ENCODE data around the gene PCBP3. TPM values are rescaled to one million over a fixed set of nuclear protein-coding genes. Genes with fewer than 3 reads are reported as not detected.
"Not testable (repeated sequence)": the region's sequence is repeated elsewhere in the genome, so short reads cannot be mapped to it uniquely, and the experiment has no call there.

Gene PCBP3
- polyA plus RNA-seq, 1 donor (not counting 4 experiments of a cell fraction or from before 2014, with no cell fraction given), result 0.25 TPM

- dilution Hi-C loops (cut with MboI; ENCODE audit: extremely low pct_ligation_motif_present, low sequenced_read_pairs), result no loop called here
- no peak for FAIRE-seq
Observed at GRCh38 chr21:45719177-45719802, 75.8 kb downstream of the PCBP3 start.

GRCh38 chr21:45720204-45720603, 76.7 kb downstream of the PCBP3 start:
- H3K4me1 ChIP-seq (ENCODE audit: control insufficient read depth, extremely low read depth, insufficient read depth, low read length); H3K4me2 ChIP-seq (ENCODE audit: control insufficient read depth, extremely low read depth, insufficient read depth, low read depth, low read length); H3K4me3 ChIP-seq (ENCODE audit: control insufficient read depth in 2 of 3, extremely low read depth in 1 of 3, insufficient read depth in 2 of 3, low read depth in 1 of 3, low read length in 3 of 3); H3K79me2 ChIP-seq (ENCODE audit: control insufficient read depth, insufficient read depth, low read length); FAIRE-seq; H3K27me3 ChIP-seq (ENCODE audit: control insufficient read depth, extremely low read depth, insufficient read depth, low read length); H2AFZ ChIP-seq (ENCODE audit: control insufficient read depth, low read length); H4K20me1 ChIP-seq (ENCODE audit: control insufficient read depth, extremely low read depth, insufficient read depth, low read length); DNase-seq (ENCODE audit: low read depth, low spot score); H3K9me3 ChIP-seq (ENCODE audit: control insufficient read depth, low read depth, low read length); H3K9me1 ChIP-seq (ENCODE audit: control insufficient read depth, extremely low read depth, insufficient read depth, low read length); H3K9ac ChIP-seq (ENCODE audit: control insufficient read depth, extremely low read depth, insufficient read depth, low read length); H3K27ac ChIP-seq (ENCODE audit: control insufficient read depth, insufficient read depth, low read length); H3K36me3 ChIP-seq (ENCODE audit: control insufficient read depth in 2 of 2, extremely low read depth in 1 of 2, insufficient read depth in 2 of 2, low read length in 2 of 2); dilution Hi-C loops (cut with MboI; ENCODE audit: extremely low pct_ligation_motif_present, low sequenced_read_pairs): not testable (repeated sequence)

More at GRCh38 chr21:45719177-45719802, 75.8 kb downstream of the PCBP3 start:
- Histone ChIP-seq H4K20me1 (ENCODE audit: control insufficient read depth, extremely low read depth, insufficient read depth, low read length) (no peaks in the 10 kb centered on the region), H3K79me2 (ENCODE audit: control insufficient read depth, insufficient read depth, low read length) (no peaks in the 10 kb centered on the region), H3K27ac (ENCODE audit: control insufficient read depth, insufficient read depth, low read length) (no peak overlapping the region), H3K4me3 (ENCODE audit: control insufficient read depth in 2 of 3, extremely low read depth in 1 of 3, insufficient read depth in 2 of 3, low read depth in 1 of 3, low read length in 3 of 3) (no peak overlapping the region), H2AFZ (ENCODE audit: control insufficient read depth, low read length) (no peak overlapping the region), H3K4me2 (ENCODE audit: control insufficient read depth, extremely low read depth, insufficient read depth, low read depth, low read length) (no peak overlapping the region), H3K9me3 (ENCODE audit: control insufficient read depth, low read depth, low read length) (no peaks in the 10 kb centered on the region), H3K27me3 (ENCODE audit: control insufficient read depth, extremely low read depth, insufficient read depth, low read length) (peaks cover 6% of the 10 kb centered on the region), H3K36me3 (ENCODE audit: control insufficient read depth in 2 of 2, extremely low read depth in 1 of 2, insufficient read depth in 2 of 2, low read length in 2 of 2) (no peaks in the 10 kb centered on the region), H3K4me1 (ENCODE audit: control insufficient read depth, extremely low read depth, insufficient read depth, low read length) (no peaks in the 10 kb centered on the region), H3K9ac (ENCODE audit: control insufficient read depth, extremely low read depth, insufficient read depth, low read length) (no peak overlapping the region), H3K9me1 (ENCODE audit: control insufficient read depth, extremely low read depth, insufficient read depth, low read length) (no peaks in the 10 kb centered on the region)
- no peak for TF ChIP-seq EZH2 (IDR thresholded peaks at IDR 0.05; ENCODE audit: low read length)
- no peak for TF ChIP-seq CTCF (optimal IDR thresholded peaks at IDR 0.05 in 1 of 3, IDR thresholded peaks at IDR 0.05 in 1 of 3, conservative IDR thresholded peaks at IDR 0.05 in 1 of 3; ENCODE audit: extremely low read depth in 1 of 3, insufficient read depth in 2 of 3, low read length in 3 of 3)
- DNase-seq (ENCODE audit: low read depth, low spot score), result no peak

- no peaks in the 10 kb centered on the region for H3K79me2 ChIP-seq (ENCODE audit: control insufficient read depth, insufficient read depth, low read length)
- no peak for FAIRE-seq
- H4K20me1 ChIP-seq (ENCODE audit: control insufficient read depth, extremely low read depth, insufficient read depth, low read length), result no peaks in the 10 kb centered on the region
- H3K4me2 ChIP-seq (ENCODE audit: control insufficient read depth, extremely low read depth, insufficient read depth, low read depth, low read length), result no peak overlapping the region
- no peaks in the 10 kb centered on the region for H3K9me3 ChIP-seq (ENCODE audit: control insufficient read depth, low read depth, low read length)
- peaks cover 6% of the 10 kb centered on the region for H3K27me3 ChIP-seq (ENCODE audit: control insufficient read depth, extremely low read depth, insufficient read depth, low read length)
- no peak overlapping the region for H3K9ac ChIP-seq (ENCODE audit: control insufficient read depth, extremely low read depth, insufficient read depth, low read length)
- no peaks in the 10 kb centered on the region for H3K4me1 ChIP-seq (ENCODE audit: control insufficient read depth, extremely low read depth, insufficient read depth, low read length)
- no peak overlapping the region for H3K27ac ChIP-seq (ENCODE audit: control insufficient read depth, insufficient read depth, low read length)
- no peak for DNase-seq (ENCODE audit: low read depth, low spot score)
- no peaks in the 10 kb centered on the region for H3K36me3 ChIP-seq (ENCODE audit: control insufficient read depth in 2 of 2, extremely low read depth in 1 of 2, insufficient read depth in 2 of 2, low read length in 2 of 2)
- TF ChIP-seq CTCF (optimal IDR thresholded peaks at IDR 0.05 in 1 of 3, IDR thresholded peaks at IDR 0.05 in 1 of 3, conservative IDR thresholded peaks at IDR 0.05 in 1 of 3; ENCODE audit: extremely low read depth in 1 of 3, insufficient read depth in 2 of 3, low read length in 3 of 3), result no peak
- TF ChIP-seq EZH2 (IDR thresholded peaks at IDR 0.05; ENCODE audit: low read length), result no peak
- no peak overlapping the region for H2AFZ ChIP-seq (ENCODE audit: control insufficient read depth, low read length)
- no peaks in the 10 kb centered on the region for H3K9me1 ChIP-seq (ENCODE audit: control insufficient read depth, extremely low read depth, insufficient read depth, low read length)
- dilution Hi-C loops (cut with MboI; ENCODE audit: extremely low pct_ligation_motif_present, low sequenced_read_pairs), result no loop called here
- H3K4me3 ChIP-seq (ENCODE audit: control insufficient read depth in 2 of 3, extremely low read depth in 1 of 3, insufficient read depth in 2 of 3, low read depth in 1 of 3, low read length in 3 of 3), result no peak overlapping the region
Observed at GRCh38 chr21:45721671-45722070, 78.1 kb downstream of the PCBP3 start.
